Mucosa of descending colon (tissue), 3 donors: ENCODE data around the gene RMND5B. TPM values are rescaled to one million over a fixed set of nuclear protein-coding genes. Genes with fewer than 3 reads are reported as not detected.

ENCODE experiments used
- ATAC-seq: fragments of 200-7000 bp; cut with Tn5 transposase; one replicate; pipeline ENCODE4 v1.9.1; 2020; ENCODE audit warnings: mild to moderate bottlenecking, moderate library complexity
- DNase-seq, 3 donors: peaks; one replicate each; pipeline ENCODE4 v3.0.0-alpha.2; 2020
- H3K36me3 ChIP-seq: fragments of 200-600 bp; one replicate; pipeline ENCODE4 v1.8.0; 2021; ENCODE audit warnings: low read depth, mild to moderate bottlenecking
- H3K4me1 ChIP-seq: fragments of 200-600 bp; one replicate; pipeline ENCODE4 v1.8.0; 2021; ENCODE audit warnings: low read depth, mild to moderate bottlenecking
- H3K4me3 ChIP-seq: fragments of 200-600 bp; one replicate; pipeline ENCODE4 v1.8.0; 2021; ENCODE audit warnings: mild to moderate bottlenecking
- H3K9me3 ChIP-seq: fragments of 200-600 bp; one replicate; pipeline ENCODE4 v1.8.0; 2021; ENCODE audit warnings: mild to moderate bottlenecking
- intact Hi-C, 2 donors: fragments of 100-400 bp; cut with DNase I in 1 of 2; cut with micrococcal nuclease in 1 of 2; formaldehyde crosslinking; loops; one replicate each; pipeline versions ENCODE4 v1.11.0 to v1.11.1; 2022; cut with DNase I, micrococcal nuclease
- total RNA-seq, 3 donors: library from RNA; stranded (reverse); fragmentation: NEBNext Ultra II Directional in 2 of 3; extraction: Animal tissue kit (Norgen Biotek cat#: 25700) in 2 of 3; gene quantifications; one replicate each; pipeline versions ENCODE4 v1.2.1 to v1.2.4, GENCODE V29; 2021 to 2023
- TF ChIP-seq, protein P1 (sequence below): fragments of 200-600 bp; IDR thresholded peaks from one replicate; pipeline ENCODE4 v1.8.0; 2022; ENCODE audit warnings: antibody characterized with exemption, mild to moderate bottlenecking
- donor health status: DM: no; HTN: no; CAD: no; lungs with moderate emphysema.
- donor health status: DM: no; HTN: no; CAD: no.
- donor health status: DM: no; HTN: yes; CAD: no.

RMND5B gene
- total RNA-seq, 3 donors from 2014 or later = 34.9 to 54.2 (median 40.8) TPM

DNA sequence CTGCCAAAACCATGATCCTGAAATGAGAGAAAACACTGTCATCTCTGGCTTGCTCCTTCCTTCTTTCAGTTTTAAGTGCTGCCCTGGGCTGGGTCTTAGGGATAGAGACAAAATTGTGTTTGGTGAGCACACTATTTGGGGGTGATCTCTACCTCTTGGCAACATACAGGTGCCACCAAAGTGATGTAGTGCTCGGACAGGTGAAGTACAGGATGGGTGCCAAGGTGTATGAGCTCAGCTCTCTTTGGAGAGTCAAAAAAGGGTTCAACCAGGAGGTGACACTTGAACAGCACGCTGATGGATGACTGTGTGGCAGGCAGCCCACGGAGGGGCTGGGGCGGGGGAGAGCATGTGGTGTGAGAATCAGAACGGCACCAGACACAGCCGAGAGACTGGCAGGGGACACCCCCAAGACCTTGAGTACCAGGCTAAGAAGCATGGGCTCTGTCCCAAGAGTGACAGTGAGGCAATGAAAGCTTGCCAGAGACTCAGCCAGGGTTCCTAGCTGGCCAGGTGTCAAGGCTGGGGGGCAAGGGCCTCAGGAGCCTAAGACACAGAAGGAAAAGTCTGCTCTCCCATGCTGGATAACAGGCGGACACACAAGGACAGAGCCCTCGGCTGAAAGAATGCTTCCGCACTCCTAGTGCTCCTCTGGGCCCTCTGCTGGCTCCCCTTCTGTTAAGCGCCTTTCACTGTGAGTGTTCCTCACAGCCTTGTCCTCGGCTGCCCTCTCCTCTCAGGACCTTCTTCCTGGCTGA lies 20.3 kb downstream of the RMND5B start:
- TF ChIP-seq, protein P1, sequence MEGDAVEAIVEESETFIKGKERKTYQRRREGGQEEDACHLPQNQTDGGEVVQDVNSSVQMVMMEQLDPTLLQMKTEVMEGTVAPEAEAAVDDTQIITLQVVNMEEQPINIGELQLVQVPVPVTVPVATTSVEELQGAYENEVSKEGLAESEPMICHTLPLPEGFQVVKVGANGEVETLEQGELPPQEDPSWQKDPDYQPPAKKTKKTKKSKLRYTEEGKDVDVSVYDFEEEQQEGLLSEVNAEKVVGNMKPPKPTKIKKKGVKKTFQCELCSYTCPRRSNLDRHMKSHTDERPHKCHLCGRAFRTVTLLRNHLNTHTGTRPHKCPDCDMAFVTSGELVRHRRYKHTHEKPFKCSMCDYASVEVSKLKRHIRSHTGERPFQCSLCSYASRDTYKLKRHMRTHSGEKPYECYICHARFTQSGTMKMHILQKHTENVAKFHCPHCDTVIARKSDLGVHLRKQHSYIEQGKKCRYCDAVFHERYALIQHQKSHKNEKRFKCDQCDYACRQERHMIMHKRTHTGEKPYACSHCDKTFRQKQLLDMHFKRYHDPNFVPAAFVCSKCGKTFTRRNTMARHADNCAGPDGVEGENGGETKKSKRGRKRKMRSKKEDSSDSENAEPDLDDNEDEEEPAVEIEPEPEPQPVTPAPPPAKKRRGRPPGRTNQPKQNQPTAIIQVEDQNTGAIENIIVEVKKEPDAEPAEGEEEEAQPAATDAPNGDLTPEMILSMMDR = no peak
- Histone ChIP-seq H3K4me3 (no peak overlapping the region), H3K36me3 (peaks cover 8% of the 10 kb centered on the region), H3K4me1 (peaks cover 15% of the 10 kb centered on the region), H3K9me3 (no peaks in the 10 kb centered on the region)
- intact Hi-C loops = no loop called here
- ATAC-seq (no peak), DNase-seq (no peak)

DNA sequence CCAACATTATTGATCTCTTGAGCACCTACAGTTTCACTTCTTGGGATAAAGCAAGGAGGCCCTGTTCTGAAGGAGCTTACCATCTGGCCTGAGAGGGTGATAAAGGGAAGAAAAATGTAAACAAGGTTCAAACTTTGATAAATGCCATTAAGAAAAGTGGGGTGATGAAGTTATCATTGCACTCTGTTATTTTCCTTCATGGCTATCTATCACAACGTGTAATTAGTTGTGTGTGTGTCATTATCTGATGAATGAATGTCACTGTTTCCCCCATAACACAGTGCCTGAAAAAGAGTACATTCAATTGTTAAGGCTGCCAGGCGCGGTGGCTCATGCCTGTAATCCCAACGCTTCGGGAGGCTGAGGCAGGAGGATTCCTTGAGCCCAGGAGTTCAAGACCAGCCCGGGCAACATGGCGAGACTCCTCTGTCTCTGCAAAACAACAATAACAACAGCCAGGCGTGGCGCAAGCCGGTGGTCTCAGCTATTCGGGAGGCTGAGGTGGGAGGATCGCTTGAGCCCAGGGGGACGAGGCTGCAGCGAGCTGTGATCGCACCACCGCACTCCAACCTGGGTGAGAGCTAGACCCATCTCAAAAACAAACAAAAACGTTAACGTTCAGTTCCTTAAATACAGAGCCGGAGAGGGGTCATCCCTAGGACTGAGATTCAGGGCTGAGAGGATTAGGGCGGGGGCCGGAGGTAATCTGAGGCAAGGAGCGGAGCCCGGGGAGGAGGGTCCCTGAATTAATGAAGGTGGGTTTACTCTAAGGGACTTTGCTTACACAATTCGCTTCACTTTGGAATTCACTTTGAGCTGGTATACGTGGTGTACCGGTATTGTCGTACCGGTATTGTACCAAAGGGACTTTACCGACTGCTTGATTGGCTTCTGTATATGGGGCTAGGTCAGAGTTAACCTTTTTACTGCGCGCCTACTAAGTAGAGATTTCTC lies 22.0 kb downstream of the RMND5B start:
- TF ChIP-seq, protein P1 = no peak
- ATAC-seq = no peak
- Histone ChIP-seq H3K4me1 (peaks cover 15% of the 10 kb centered on the region), H3K9me3 (no peaks in the 10 kb centered on the region), H3K36me3 (peaks cover 8% of the 10 kb centered on the region), H3K4me3 (peak overlapping the region; percentile 47)
- intact Hi-C loops = no loop called here
- DNase-seq = no peak

DNA sequence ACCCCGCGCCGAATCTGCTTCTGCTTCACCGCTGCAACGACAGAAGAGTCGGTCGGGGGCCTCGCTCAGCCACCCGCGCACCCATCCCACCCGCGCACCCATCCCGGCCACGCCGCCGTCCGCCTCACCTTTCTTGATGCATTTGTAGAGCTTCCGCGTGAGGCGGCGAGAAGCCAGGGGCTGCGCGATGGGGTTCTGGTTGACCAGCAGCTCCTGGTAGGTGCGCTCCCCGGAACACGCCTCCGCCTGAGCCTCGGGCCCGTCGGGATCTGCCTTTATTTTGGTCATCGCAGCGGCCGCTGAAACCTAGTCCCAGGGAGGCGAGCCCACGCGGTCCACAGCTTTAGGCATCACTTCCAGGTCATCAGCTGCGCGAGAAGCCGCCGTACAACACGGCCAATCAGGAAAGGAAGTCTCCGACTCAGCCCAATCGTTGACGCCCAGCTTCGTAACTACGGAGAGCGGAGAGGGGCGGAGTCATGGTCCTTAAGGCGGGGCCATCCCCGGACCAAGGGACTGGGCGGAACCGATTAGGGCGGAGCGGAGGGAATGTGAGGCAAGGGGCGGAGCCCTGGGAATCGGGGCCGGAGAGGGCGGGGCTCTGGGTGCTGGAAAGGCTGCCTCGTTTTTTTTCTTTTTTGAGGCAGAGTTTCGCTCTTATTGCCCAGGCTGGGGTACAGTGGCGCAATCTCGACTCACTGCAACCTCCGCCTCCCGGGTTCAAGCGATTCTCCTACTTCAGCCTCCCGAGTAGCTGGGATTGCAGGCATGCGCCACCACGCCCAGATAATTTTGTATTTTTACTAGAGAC lies 22.9 kb downstream of the RMND5B start, which contains the start of gene NHP2:
TSS of gene NHP2 (minus strand) at position 356 of the 811 bp plus-strand sequence. CDS start at position 288, 68 bp downstream.
- TF ChIP-seq, protein P1 = no peak
- Histone ChIP-seq H3K4me1 (peaks cover 15% of the 10 kb centered on the region), H3K4me3 (peak within 1 kb of the TSS; percentile 47), H3K36me3 (peaks cover 5% of the 10 kb centered on the region), H3K9me3 (no peaks in the 10 kb centered on the region)
- ATAC-seq = peak; percentile 99
- peak; percentile 99 for DNase-seq
- intact Hi-C loops = no loop called here

DNA sequence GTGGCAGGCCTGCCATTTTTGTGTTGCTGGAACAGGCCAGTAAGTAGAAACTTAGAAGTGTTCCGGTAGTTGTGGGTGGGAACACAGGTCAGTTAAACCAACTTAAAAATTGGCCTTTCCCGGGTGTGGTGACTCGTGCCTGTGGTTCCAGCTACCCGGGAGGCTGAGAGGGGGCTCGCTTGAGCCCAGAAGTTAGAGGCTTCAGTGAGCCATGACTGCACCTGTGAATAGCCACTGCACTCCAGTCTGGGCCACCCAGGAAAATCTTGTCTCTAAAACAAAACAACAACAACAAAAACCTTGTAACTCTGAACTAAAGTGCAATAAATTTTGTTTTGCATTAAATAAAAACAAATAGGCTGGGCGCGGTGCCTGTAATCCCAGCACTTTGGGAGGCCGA lies 24.3 kb downstream of the RMND5B start:
- Histone ChIP-seq H3K4me3 (no peak overlapping the region), H3K4me1 (peaks cover 15% of the 10 kb centered on the region), H3K9me3 (no peaks in the 10 kb centered on the region), H3K36me3 (no peaks in the 10 kb centered on the region)
- intact Hi-C loops = no loop called here
- TF ChIP-seq, protein P1 = no peak
- DNase-seq (no peak), ATAC-seq (no peak)

DNA sequence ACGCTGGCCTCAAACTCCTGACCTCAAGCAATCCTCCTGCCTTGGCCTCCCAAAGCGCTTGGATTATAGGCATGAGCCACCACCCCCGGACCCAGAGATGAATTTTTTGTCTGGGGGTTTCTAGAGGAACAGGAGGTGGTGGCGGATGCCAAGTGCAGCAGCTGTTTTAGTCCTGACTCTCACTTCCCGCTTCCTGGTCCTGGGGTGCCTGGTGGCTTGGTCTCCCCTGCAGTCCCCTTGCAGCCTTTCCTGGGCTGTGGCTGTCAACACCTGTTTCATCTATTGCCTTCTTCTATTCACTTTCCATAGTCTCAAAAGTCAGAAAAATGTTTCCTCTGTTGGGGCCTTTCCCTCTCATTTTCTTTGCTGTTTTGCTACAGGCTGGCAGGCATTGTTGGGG lies 29.4 kb downstream of the RMND5B start:
- Histone ChIP-seq H3K4me1 (peaks cover 8% of the 10 kb centered on the region), H3K4me3 (no peak overlapping the region), H3K36me3 (no peaks in the 10 kb centered on the region), H3K9me3 (no peaks in the 10 kb centered on the region)
- intact Hi-C loops = loop anchor here in 1 of 2 donors (10.0 kb wide), 1 partner anchor 85 kb away; no protein-coding TSS in a partner anchor
- ATAC-seq (no peak), DNase-seq (no peak)
- TF ChIP-seq, protein P1 = no peak
